ENCODE data around the gene CCDC92B.
"Not testable (repeated sequence)": the region's sequence is repeated elsewhere in the genome, so short reads cannot be mapped to it uniquely, and the experiment has no call there.

The CCDC92B gene

GRCh38 chr17:2704031-2704889 is 45.2 kb downstream of the CCDC92B start:
- Mint-ChIP-seq H3K27ac (no peak overlapping the region), H3K4me1 (peaks cover 16% of the 10 kb centered on the region), H3K36me3 (no peaks in the 10 kb centered on the region), H3K27me3 (no peaks in the 10 kb centered on the region), H3K9me3 (no peaks in the 10 kb centered on the region), H3K4me3 (no peak overlapping the region)

- H3K9me3 Mint-ChIP-seq = no peaks in the 10 kb centered on the region
- no peak overlapping the region for H3K27ac Mint-ChIP-seq
These were observed 45.8 kb downstream of the CCDC92B start for GRCh38 chr17:2703606-2704005.

GRCh38 chr17:2703181-2703580 is 46.3 kb downstream of the CCDC92B start:
- H3K4me3 Mint-ChIP-seq = no peak overlapping the region
- no peaks in the 10 kb centered on the region for H3K36me3 Mint-ChIP-seq
- H3K27ac Mint-ChIP-seq = no peak overlapping the region
- H3K27me3 Mint-ChIP-seq = no peaks in the 10 kb centered on the region
- peaks cover 7% of the 10 kb centered on the region for H3K4me1 Mint-ChIP-seq
- H3K9me3 Mint-ChIP-seq = no peaks in the 10 kb centered on the region

More at GRCh38 chr17:2703606-2704005, 45.8 kb downstream of the CCDC92B start:
- Mint-ChIP-seq H3K4me3 (no peak overlapping the region), H3K4me1 (peaks cover 10% of the 10 kb centered on the region), H3K27me3 (no peaks in the 10 kb centered on the region), H3K36me3 (no peaks in the 10 kb centered on the region)

- Mint-ChIP-seq H3K36me3 (no peaks in the 10 kb centered on the region), H3K27me3 (no peaks in the 10 kb centered on the region), H3K4me1 (peaks cover 6% of the 10 kb centered on the region), H3K4me3 (no peak overlapping the region), H3K27ac (no peak overlapping the region), H3K9me3 (no peaks in the 10 kb centered on the region)
These were observed 47.3 kb downstream of the CCDC92B start for GRCh38 chr17:2701996-2702741.

GRCh38 chr17:2701161-2701995 is 48.1 kb downstream of the CCDC92B start:
- no peak overlapping the region for H3K4me3 Mint-ChIP-seq
- H3K27ac Mint-ChIP-seq = no peak overlapping the region
- peaks cover 1% of the 10 kb centered on the region for H3K36me3 Mint-ChIP-seq

GRCh38 chr17:2700491-2701141 is 48.8 kb downstream of the CCDC92B start:
- no peak overlapping the region for H3K27ac Mint-ChIP-seq
- no peak overlapping the region for H3K4me3 Mint-ChIP-seq
- H3K4me1 Mint-ChIP-seq = peaks cover 4% of the 10 kb centered on the region
- peaks cover 1% of the 10 kb centered on the region for H3K36me3 Mint-ChIP-seq
- H3K9me3 Mint-ChIP-seq = no peaks in the 10 kb centered on the region
- no peaks in the 10 kb centered on the region for H3K27me3 Mint-ChIP-seq

More at GRCh38 chr17:2701161-2701995, 48.1 kb downstream of the CCDC92B start:
- H3K27me3 Mint-ChIP-seq = no peaks in the 10 kb centered on the region
- peaks cover 6% of the 10 kb centered on the region for H3K4me1 Mint-ChIP-seq
- H3K9me3 Mint-ChIP-seq = no peaks in the 10 kb centered on the region

GRCh38 chr17:2700030-2700490 is 49.4 kb downstream of the CCDC92B start:
- no peaks in the 10 kb centered on the region for H3K9me3 Mint-ChIP-seq
- no peak overlapping the region for H3K27ac Mint-ChIP-seq
- peaks cover 1% of the 10 kb centered on the region for H3K36me3 Mint-ChIP-seq
- no peak overlapping the region for H3K4me3 Mint-ChIP-seq
- H3K27me3 Mint-ChIP-seq = no peaks in the 10 kb centered on the region
- H3K4me1 Mint-ChIP-seq = no peaks in the 10 kb centered on the region

GRCh38 chr17:2699216-2699805 is 50.1 kb downstream of the CCDC92B start:
- H3K27ac Mint-ChIP-seq = not testable (repeated sequence)

GRCh38 chr17:2697611-2698162 is 51.8 kb downstream of the CCDC92B start:
- Mint-ChIP-seq H3K27ac (no peak overlapping the region), H3K4me1 (no peaks in the 10 kb centered on the region), H3K27me3 (no peaks in the 10 kb centered on the region), H3K36me3 (peaks cover 3% of the 10 kb centered on the region), H3K9me3 (no peaks in the 10 kb centered on the region), H3K4me3 (no peak overlapping the region)

More at GRCh38 chr17:2699216-2699805, 50.1 kb downstream of the CCDC92B start:
- not testable (repeated sequence) for H3K4me3 Mint-ChIP-seq, H3K36me3 Mint-ChIP-seq, H3K4me1 Mint-ChIP-seq, H3K27me3 Mint-ChIP-seq, H3K9me3 Mint-ChIP-seq

GRCh38 chr17:2695961-2696760 is 53.3 kb downstream of the CCDC92B start:
- no peak overlapping the region for H3K27ac Mint-ChIP-seq
- no peak overlapping the region for H3K4me3 Mint-ChIP-seq
- no peaks in the 10 kb centered on the region for H3K9me3 Mint-ChIP-seq
- H3K4me1 Mint-ChIP-seq = no peaks in the 10 kb centered on the region
- peaks cover 3% of the 10 kb centered on the region for H3K36me3 Mint-ChIP-seq
- no peaks in the 10 kb centered on the region for H3K27me3 Mint-ChIP-seq

GRCh38 chr17:2695243-2695960 is 54.0 kb downstream of the CCDC92B start:
- Mint-ChIP-seq H3K36me3 (peaks cover 3% of the 10 kb centered on the region), H3K27ac (no peak overlapping the region), H3K27me3 (no peaks in the 10 kb centered on the region), H3K4me1 (no peaks in the 10 kb centered on the region), H3K9me3 (no peaks in the 10 kb centered on the region), H3K4me3 (no peak overlapping the region)

GRCh38 chr17:2694381-2695242 is 54.8 kb downstream of the CCDC92B start:
- H3K4me3 Mint-ChIP-seq = no peak overlapping the region

More at GRCh38 chr17:2694381-2695242, 54.8 kb downstream of the CCDC92B start:
- H3K9me3 Mint-ChIP-seq = no peaks in the 10 kb centered on the region
- no peaks in the 10 kb centered on the region for H3K27me3 Mint-ChIP-seq
- H3K36me3 Mint-ChIP-seq = peaks cover 3% of the 10 kb centered on the region
- H3K4me1 Mint-ChIP-seq = no peaks in the 10 kb centered on the region
- no peak overlapping the region for H3K27ac Mint-ChIP-seq
